ENCODE measurements around the gene NDUFV3.

The NDUFV3 gene

DNA sequence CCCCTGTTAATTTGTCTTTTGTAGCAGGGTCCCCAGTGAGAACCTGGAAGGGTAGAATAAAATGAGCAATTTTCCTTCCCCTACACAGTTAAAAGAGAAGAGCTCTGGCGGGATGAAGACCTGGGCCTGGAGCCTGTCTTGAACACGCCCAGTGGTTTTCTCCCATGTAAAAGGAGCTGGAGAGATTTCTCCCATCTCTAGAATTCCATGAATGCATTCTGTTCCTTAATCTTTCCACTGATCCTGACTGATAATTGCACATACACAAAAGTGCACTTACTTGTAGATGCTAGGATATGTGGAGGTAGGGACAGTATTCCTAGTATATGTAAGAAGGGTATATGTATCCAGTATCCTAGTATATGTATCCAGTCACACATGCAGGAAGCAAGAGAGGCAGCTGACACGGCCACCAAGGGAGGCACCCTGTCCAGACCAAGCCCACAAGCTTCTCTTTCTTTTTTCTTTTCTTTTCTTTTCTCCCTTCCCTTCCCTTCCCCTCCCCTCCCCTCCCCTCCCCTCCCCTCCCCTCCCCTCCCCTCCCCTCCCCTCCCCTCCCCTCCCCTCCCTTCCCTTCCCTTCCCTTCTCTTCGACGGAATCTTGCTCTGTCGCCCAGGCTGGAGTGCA lies 69.4 kb downstream of the NDUFV3 start:
- TF ChIP-seq, protein P1, sequence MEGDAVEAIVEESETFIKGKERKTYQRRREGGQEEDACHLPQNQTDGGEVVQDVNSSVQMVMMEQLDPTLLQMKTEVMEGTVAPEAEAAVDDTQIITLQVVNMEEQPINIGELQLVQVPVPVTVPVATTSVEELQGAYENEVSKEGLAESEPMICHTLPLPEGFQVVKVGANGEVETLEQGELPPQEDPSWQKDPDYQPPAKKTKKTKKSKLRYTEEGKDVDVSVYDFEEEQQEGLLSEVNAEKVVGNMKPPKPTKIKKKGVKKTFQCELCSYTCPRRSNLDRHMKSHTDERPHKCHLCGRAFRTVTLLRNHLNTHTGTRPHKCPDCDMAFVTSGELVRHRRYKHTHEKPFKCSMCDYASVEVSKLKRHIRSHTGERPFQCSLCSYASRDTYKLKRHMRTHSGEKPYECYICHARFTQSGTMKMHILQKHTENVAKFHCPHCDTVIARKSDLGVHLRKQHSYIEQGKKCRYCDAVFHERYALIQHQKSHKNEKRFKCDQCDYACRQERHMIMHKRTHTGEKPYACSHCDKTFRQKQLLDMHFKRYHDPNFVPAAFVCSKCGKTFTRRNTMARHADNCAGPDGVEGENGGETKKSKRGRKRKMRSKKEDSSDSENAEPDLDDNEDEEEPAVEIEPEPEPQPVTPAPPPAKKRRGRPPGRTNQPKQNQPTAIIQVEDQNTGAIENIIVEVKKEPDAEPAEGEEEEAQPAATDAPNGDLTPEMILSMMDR (IDR thresholded peaks at IDR 0.05; ENCODE audit: borderline replicate concordance, insufficient read depth, low read depth, low read length): no peak
- no peak overlapping the region for H3K4me3 ChIP-seq (ENCODE audit: low read depth, low read length)

All from GM12875 (cell line).